Activated CD4-positive, alpha-beta T cell treated with anti-CD3 and anti-CD28 coated beads for 36 hours (primary cell): Measurements from ENCODE around the gene ITIH2. TPM values are rescaled to one million over a fixed set of nuclear protein-coding genes. Genes with fewer than 3 reads are reported as not detected.

Experiments
- ATAC-seq: fragments of 200-7000 bp; cut with Tn5 transposase; one replicate; pipeline ENCODE4 v1.10.0; 2021; ENCODE audit warnings: mild to moderate bottlenecking, moderate library complexity
- CTCF ChIA-PET: fragments of 350-600 bp; sonication (Branson Sonifier 250); formaldehyde crosslinking; loops from one replicate; lab custom pipeline; 2021; ENCODE audit warnings: antibody characterized with exemption; lab: Charles Lee
- POLR2A ChIA-PET: fragments of 350-600 bp; sonication (Branson Sonifier 250); formaldehyde crosslinking; loops from one replicate; lab custom pipeline; 2021; ENCODE audit warnings: antibody characterized with exemption, inconsistent platforms; lab: Charles Lee
- DNase-seq: peaks from one replicate; pipeline ENCODE4 v3.0.0-alpha.2; 2020
- H3K27ac Mint-ChIP-seq: one replicate; pipeline ENCODE4 v1.8.0; 2021; ENCODE audit warnings: mixed read lengths
- H3K27me3 Mint-ChIP-seq: one replicate; pipeline ENCODE4 v1.8.0; 2021; ENCODE audit warnings: mixed read lengths
- H3K36me3 Mint-ChIP-seq: one replicate; pipeline ENCODE4 v1.8.0; 2021; ENCODE audit warnings: low read depth, mixed read lengths
- H3K4me1 Mint-ChIP-seq: one replicate; pipeline ENCODE4 v1.8.0; 2021; ENCODE audit warnings: mixed read lengths
- H3K4me3 Mint-ChIP-seq: one replicate; pipeline ENCODE4 v1.8.0; 2021; ENCODE audit warnings: mild to moderate bottlenecking, moderate library complexity, mixed read lengths
- H3K9me3 Mint-ChIP-seq: one replicate; pipeline ENCODE4 v1.8.0; 2021; ENCODE audit warnings: low read depth, mixed read lengths
- intact Hi-C, 2 experiments: fragments of 100-400 bp; cut with DNase I in 1 of 2; cut with micrococcal nuclease in 1 of 2; formaldehyde crosslinking; loops; one replicate each; pipeline versions ENCODE4 v1.14.2 to v1.15.1; 2022 to 2024; cut with DNase I, micrococcal nuclease
- total RNA-seq, 2 experiments: library from RNA; stranded (reverse); gene quantifications; one replicate each; pipeline ENCODE4 v1.2.3, GENCODE V29; 2021

Gene ITIH2
- total RNA-seq, 2 experiments from 2014 or later = not detected

GRCh38 chr10:7786430-7786829 lies 83.3 kb downstream of the ITIH2 start:
- POLR2A ChIA-PET = no interaction called here
- Mint-ChIP-seq H3K27ac (no peak overlapping the region), H3K4me3 (no peak overlapping the region), H3K36me3 (peaks cover 19% of the 10 kb centered on the region), H3K27me3 (no peaks in the 10 kb centered on the region), H3K4me1 (peaks cover 38% of the 10 kb centered on the region), H3K9me3 (no peaks in the 10 kb centered on the region)
- DNase-seq (no peak), ATAC-seq (no peak)
- CTCF ChIA-PET = interaction anchor here (0.6 kb wide), 1 partner anchor 872 kb away, joined by 3 read pairs; no protein-coding TSS in a partner anchor
- intact Hi-C loops = no loop called here

DNA sequence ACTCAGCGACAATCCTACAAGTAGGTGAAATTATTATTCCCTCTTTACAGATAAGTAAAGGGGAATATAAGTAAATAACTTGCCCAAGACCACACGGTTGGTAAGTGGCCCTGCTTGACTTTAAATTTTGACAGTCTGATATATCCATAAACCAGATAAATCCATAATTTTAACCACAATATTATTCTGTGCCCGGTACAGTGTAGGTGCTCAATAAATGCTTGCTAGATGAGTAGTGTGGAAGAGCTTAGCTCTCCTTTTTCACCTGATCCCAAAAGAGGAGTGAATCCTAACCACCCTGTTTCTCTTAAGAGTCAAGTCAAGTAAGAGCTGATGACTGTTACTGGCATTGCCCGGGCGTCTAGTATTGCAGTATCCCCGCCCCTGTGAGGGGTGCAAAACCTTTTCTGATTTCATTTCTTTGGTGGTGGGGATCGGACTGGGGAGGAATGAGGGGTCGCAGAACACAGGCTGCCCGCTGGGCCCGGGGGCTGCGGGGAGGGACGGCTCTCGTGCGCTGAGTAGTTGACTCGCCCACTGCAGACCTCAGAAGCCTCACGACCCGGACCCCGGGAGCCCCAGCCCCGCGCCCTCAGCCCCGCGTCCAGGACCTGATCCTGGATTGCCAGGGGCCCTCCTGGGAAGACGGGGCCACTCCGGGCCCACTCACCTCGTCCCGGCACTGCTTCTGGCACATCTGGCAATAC lies 84.2 kb downstream of the ITIH2 start:
- H3K9me3 Mint-ChIP-seq = no peaks in the 10 kb centered on the region

GRCh38 chr10:7787857-7788638 lies 84.9 kb downstream of the ITIH2 start, which contains the start of the genes ATP5F1C and KIN:
ATP5F1C (plus strand) TSS chr10:7788177; CDS start chr10:7788208, 31 bp downstream.
KIN (minus strand) TSS chr10:7787993; CDS start chr10:7787933, 60 bp downstream.
- Mint-ChIP-seq H3K4me3 (no peak within 1 kb of the TSS), H3K27me3 (no peaks in the 10 kb centered on the region), H3K4me1 (peaks cover 54% of the 10 kb centered on the region), H3K36me3 (peaks cover 29% of the 10 kb centered on the region), H3K9me3 (no peaks in the 10 kb centered on the region), H3K27ac (no peak within 1 kb of the TSS)
- DNase-seq (peak; percentile 98), ATAC-seq (peak; percentile 96)
- intact Hi-C loops = loop anchor here (1.0 to 2.0 kb wide), 2 partner anchors 30 to 265 kb away; partner anchors contain the start of gene TAF3 (in 2 of the 2)
- POLR2A ChIA-PET = interaction anchor here (0.6 to 3.1 kb wide), 5 partner anchors 12 to 1625 kb away, joined by 3 to 26 read pairs (median 3); partner anchors contain the start of gene TAF3
- CTCF ChIA-PET = interaction anchor here (0.7 to 2.5 kb wide), 6 partner anchors 9 to 366 kb away, joined by 3 to 14 read pairs (median 5); partner anchors contain the start of gene TAF3

More for the DNA sequence above, 84.2 kb downstream of the ITIH2 start:
- DNase-seq (peak; percentile 45), ATAC-seq (peak; percentile 30)
- intact Hi-C loops = no loop called here
- POLR2A ChIA-PET = interaction anchor here (0.6 to 3.1 kb wide), 5 partner anchors 12 to 1624 kb away, joined by 3 to 26 read pairs (median 3); partner anchors contain the start of gene TAF3
- CTCF ChIA-PET = interaction anchor here (1.1 to 2.5 kb wide), 3 partner anchors 31 to 262 kb away, joined by 4 to 14 read pairs (median 6); partner anchors contain the start of gene TAF3
- Mint-ChIP-seq H3K4me3 (no peak overlapping the region), H3K36me3 (peaks cover 27% of the 10 kb centered on the region), H3K27ac (no peak overlapping the region), H3K27me3 (no peaks in the 10 kb centered on the region), H3K4me1 (peaks cover 47% of the 10 kb centered on the region)

DNA sequence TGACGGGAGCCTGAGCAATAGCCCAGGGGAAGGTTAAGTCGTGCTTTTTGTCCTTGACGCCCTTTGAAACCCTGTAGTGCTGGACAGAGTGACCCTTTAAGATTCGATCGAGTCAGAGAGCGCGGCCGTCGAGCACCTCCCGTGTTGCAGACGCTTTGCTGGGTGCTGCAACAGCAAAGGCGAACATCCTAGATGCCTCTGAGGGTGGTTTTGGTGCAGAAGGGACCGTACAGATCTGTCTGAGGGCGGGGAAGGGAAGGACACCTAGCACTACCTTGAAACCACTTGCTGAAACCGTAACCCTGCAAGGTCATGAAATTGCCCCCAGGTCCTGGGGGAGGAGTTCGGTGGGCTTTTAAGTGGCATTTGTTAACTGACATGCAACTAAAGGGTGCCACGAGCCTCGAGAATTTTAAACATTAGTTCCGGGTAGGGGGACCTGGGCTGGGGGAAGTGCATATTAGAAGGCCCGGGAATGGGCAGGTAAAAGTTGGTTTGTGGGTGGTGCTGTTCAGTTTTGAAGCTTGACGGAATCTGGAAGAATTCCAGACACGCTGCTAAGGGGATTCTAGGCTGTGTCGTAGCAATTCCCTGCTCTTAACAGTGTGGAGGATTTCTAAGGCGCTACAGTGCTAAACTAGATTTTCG lies 85.6 kb downstream of the ITIH2 start:
- H3K27ac Mint-ChIP-seq = no peak overlapping the region

DNA sequence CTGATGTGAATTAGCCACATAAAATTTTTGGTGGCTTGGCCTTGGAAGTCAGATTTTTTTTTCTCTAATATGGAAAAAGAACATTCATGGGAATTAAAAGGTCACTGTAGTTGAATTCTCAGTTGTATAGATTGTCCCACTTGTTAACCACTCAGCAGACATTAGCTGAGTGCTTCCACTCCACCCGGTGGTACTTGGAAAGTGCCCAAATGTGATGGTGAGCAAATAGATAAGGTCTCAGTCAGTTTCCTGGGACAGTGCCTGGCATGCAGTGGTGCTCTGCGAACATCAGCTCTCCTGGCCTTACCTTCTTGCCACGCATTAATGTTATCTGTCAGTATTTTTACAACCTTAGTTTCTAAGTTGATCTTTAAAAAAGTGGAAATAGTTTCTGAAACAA lies 86.3 kb downstream of the ITIH2 start:
- ChIA-PET POLR2A (interaction anchor here (3.1 kb wide), 1 partner anchor 29 kb away, joined by 26 read pairs; the partner anchor contains the start of gene TAF3), CTCF (interaction anchor here (2.5 kb wide), 1 partner anchor 29 kb away, joined by 14 read pairs; the partner anchor contains the start of gene TAF3)
- peak; percentile 7 for DNase-seq
- no peak overlapping the region for H3K27ac Mint-ChIP-seq
- intact Hi-C loops = loop anchor here in 1 of 2 experiments (2.0 kb wide), 1 partner anchor 263 kb away; no protein-coding TSS in a partner anchor
- no peak overlapping the region for H3K4me3 Mint-ChIP-seq
- H3K4me1 Mint-ChIP-seq = peaks cover 58% of the 10 kb centered on the region
- no peak for ATAC-seq
- H3K9me3 Mint-ChIP-seq = no peaks in the 10 kb centered on the region
- peaks cover 26% of the 10 kb centered on the region for H3K36me3 Mint-ChIP-seq
- no peaks in the 10 kb centered on the region for H3K27me3 Mint-ChIP-seq

More for the DNA sequence above, 85.6 kb downstream of the ITIH2 start:
- peak; percentile 4 for ATAC-seq
- Mint-ChIP-seq H3K4me1 (peaks cover 57% of the 10 kb centered on the region), H3K36me3 (peaks cover 27% of the 10 kb centered on the region), H3K4me3 (no peak overlapping the region), H3K9me3 (no peaks in the 10 kb centered on the region), H3K27me3 (no peaks in the 10 kb centered on the region)
- ChIA-PET POLR2A (interaction anchor here (3.1 kb wide), 1 partner anchor 30 kb away, joined by 26 read pairs; the partner anchor contains the start of gene TAF3), CTCF (interaction anchor here (0.7 to 2.5 kb wide), 5 partner anchors 8 to 367 kb away, joined by 3 to 14 read pairs (median 4); partner anchors contain the start of gene TAF3)
- intact Hi-C loops = loop anchor here (1.0 to 2.0 kb wide), 2 partner anchors 30 to 264 kb away; partner anchors contain the start of gene TAF3 (in 2 of the 2)
- no peak for DNase-seq

DNA sequence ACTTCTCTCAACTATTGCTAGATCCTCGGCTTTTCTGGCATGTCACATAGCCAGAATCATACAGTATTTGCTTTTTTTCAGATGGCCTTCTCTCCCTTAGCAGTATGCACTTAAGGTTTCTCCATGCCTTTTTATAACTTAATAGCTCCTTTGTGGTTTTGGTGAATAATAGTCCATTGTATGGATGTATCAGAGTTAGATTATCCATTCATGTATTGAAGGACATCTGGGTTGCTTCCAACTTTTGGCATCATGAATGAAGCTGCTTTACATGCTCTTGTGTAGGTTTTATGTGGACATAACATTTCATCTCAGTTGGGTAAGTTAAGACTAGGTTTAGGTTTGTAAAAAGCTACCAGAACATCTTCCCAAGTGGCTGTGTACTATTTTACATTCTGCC lies 89.4 kb downstream of the ITIH2 start:
- Mint-ChIP-seq H3K4me1 (peaks cover 69% of the 10 kb centered on the region), H3K27ac (no peak overlapping the region), H3K27me3 (no peaks in the 10 kb centered on the region), H3K9me3 (no peaks in the 10 kb centered on the region), H3K36me3 (peaks cover 41% of the 10 kb centered on the region), H3K4me3 (no peak overlapping the region)
- ATAC-seq = no peak
- DNase-seq = no peak
- POLR2A ChIA-PET = no interaction called here
- intact Hi-C loops = no loop called here
- CTCF ChIA-PET = interaction anchor here (0.6 to 1.3 kb wide), 3 partner anchors 17 to 148 kb away, joined by 3 to 4 read pairs (median 4); partner anchors contain the start of gene TAF3

DNA sequence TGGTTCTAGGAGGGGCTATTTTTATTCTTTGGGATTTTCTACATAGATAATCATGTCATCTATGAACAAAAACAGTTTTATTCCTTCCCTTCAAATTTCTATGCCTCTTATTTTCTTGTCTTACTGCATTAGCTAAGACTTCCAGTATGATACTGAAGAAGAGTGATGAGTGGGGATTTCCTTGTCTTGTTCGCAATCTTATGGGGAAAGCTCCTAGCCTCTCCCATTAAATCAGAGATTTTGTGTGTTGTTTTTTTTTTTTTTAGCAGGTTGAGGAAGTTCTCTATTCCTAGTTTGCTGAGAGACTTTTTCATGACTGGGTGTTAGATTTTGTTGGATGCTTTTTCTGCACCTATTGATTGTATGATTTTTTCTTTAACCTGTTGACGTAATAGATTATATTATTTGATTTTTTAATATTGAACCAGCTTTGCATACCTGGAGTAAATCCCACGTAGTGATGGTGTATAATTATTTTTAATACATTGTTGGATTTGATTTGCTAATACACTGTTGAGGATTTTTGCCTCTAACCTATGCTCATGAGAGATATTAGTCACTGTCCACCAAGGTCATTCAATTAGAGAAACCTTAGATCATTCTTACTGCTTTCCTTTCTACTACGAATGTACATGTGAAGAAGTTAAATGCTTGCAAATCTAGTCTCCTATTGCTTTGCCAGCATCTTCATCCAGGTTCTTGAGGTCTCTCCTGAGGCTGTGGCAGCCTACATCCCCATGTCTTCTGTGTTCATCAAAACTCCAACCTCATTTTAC lies 91.3 kb downstream of the ITIH2 start:
- DNase-seq = no peak
- ChIA-PET POLR2A (no interaction called here), CTCF (interaction anchor here (1.2 kb wide), 1 partner anchor 24 kb away, joined by 3 read pairs; the partner anchor contains the start of gene TAF3)
- ATAC-seq = no peak
- H3K4me3 Mint-ChIP-seq = no peak overlapping the region
- intact Hi-C loops = no loop called here
- no peak overlapping the region for H3K27ac Mint-ChIP-seq
- H3K4me1 Mint-ChIP-seq = peaks cover 70% of the 10 kb centered on the region
- peaks cover 51% of the 10 kb centered on the region for H3K36me3 Mint-ChIP-seq
- H3K27me3 Mint-ChIP-seq = no peaks in the 10 kb centered on the region
- H3K9me3 Mint-ChIP-seq = no peaks in the 10 kb centered on the region

- ATAC-seq (peak; percentile 63), DNase-seq (no peak)
- H3K36me3 Mint-ChIP-seq = peaks cover 55% of the 10 kb centered on the region
- CTCF ChIA-PET = interaction anchor here (1.4 to 1.9 kb wide), 2 partner anchors 18 to 270 kb away, joined by 3 to 5 read pairs; no protein-coding TSS in a partner anchor
- no peak overlapping the region for H3K4me3 Mint-ChIP-seq
- intact Hi-C loops = no loop called here
- no peaks in the 10 kb centered on the region for H3K9me3 Mint-ChIP-seq
- no peaks in the 10 kb centered on the region for H3K27me3 Mint-ChIP-seq
- H3K27ac Mint-ChIP-seq = no peak overlapping the region
- H3K4me1 Mint-ChIP-seq = peaks cover 61% of the 10 kb centered on the region
- POLR2A ChIA-PET = no interaction called here
These were observed 92.5 kb downstream of the ITIH2 start for GRCh38 chr10:7795605-7796004.

DNA sequence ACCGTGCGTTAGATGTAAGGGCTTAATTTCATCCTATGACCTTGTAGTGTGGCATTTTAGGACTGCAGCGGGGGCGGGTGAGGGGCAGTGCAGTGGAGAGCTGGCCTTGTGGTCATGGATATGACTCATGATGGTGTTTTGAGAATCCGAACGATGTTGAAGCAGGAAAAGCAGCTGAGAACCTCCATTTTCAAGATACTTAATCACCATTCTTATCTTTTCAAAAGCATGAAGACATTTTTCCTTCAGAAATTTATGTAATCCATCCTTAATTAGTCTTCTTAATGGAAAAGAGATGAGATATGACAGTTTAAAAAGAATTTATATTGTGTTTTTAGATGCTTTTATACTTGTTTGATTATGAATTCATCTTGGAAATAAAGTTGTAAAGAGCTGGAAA lies 94.5 kb downstream of the ITIH2 start:
- ChIA-PET POLR2A (no interaction called here), CTCF (interaction anchor here (1.3 to 1.4 kb wide), 2 partner anchors 9 kb away, joined by 5 to 8 read pairs; partner anchors contain the start of gene ATP5F1C)
- Mint-ChIP-seq H3K27me3 (no peaks in the 10 kb centered on the region), H3K9me3 (no peaks in the 10 kb centered on the region), H3K4me1 (peaks cover 42% of the 10 kb centered on the region), H3K36me3 (peaks cover 49% of the 10 kb centered on the region), H3K27ac (peak overlapping the region; percentile 44), H3K4me3 (no peak overlapping the region)
- DNase-seq (peak; percentile 17), ATAC-seq (no peak)
- intact Hi-C loops = no loop called here
